Left ventricle myocardium superior (tissue), 1 donor: ENCODE measurements around the gene BPIFB1. TPM values are rescaled to one million over a fixed set of nuclear protein-coding genes. Genes with fewer than 3 reads are reported as not detected.

Experiments
- ATAC-seq: fragments of 200-7000 bp; cut with Tn5 transposase; one replicate; pipeline ENCODE4 v1.9.1; 2020; ENCODE audit warnings: mild to moderate bottlenecking, moderate library complexity
- DNase-seq: peaks from one replicate; pipeline ENCODE4 v3.0.0-alpha.2; 2020
- intact Hi-C: fragments of 100-400 bp; cut with micrococcal nuclease; formaldehyde crosslinking; loops from one replicate; pipeline ENCODE4 v1.11.0; 2022
- total RNA-seq: library from RNA; stranded (reverse); fragmentation: NEBNext Ultra II Directional; extraction: Animal tissue kit (Norgen Biotek cat#: 25700); gene quantifications from one replicate; pipeline ENCODE4 v1.2.1, GENCODE V29; 2021
- donor health status: DM: no; HTN: yes; CAD: no; lungs with severe emphysema.

The BPIFB1 gene
- total RNA-seq, 1 donor from 2014 or later = not detected

GRCh38 chr20:33290852-33291251 is 7.8 kb downstream of the BPIFB1 start:
- intact Hi-C loops = loop anchor here (10.0 kb wide), 1 partner anchor 386 kb away; no protein-coding TSS in a partner anchor
- no peak for ATAC-seq

GRCh38 chr20:33291416-33291815 is 8.4 kb downstream of the BPIFB1 start:
- DNase-seq (no peak), ATAC-seq (no peak)
- intact Hi-C loops = loop anchor here (10.0 kb wide), 1 partner anchor 387 kb away; no protein-coding TSS in a partner anchor

More at GRCh38 chr20:33290852-33291251, 7.8 kb downstream of the BPIFB1 start:
- no peak for DNase-seq

DNA sequence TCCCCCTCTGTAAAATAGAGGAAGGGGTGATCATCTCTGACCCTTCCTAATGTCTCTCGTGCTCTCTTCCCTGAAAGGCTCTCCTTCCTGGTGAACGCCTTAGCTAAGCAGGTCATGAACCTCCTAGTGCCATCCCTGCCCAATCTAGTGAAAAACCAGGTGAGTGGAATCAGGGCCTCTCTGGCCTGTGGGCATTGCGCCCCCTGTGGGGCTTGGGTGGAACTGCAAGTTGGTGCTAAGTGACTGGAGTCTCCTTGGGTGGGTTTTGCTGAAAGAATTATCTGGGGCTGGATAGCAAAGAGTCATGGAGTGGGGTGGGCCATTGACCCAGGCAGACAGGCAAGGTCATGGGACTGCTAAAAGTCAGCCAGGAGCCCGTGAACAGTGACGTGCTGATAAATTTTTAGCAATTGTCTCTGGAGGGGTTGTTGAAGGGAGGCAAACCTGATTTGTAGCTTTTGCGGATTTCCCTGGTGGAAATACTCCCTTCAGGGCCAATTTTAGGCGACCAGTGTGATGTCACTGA is 8.9 kb downstream of the BPIFB1 start:
- DNase-seq (peak; percentile 42), ATAC-seq (no peak)
- intact Hi-C loops = loop anchor here (10.0 kb wide), 1 partner anchor 387 kb away; no protein-coding TSS in a partner anchor

- intact Hi-C loops = loop anchor here (10.0 kb wide), 1 partner anchor 391 kb away; no protein-coding TSS in a partner anchor
- DNase-seq (no peak), ATAC-seq (no peak)
Measured at GRCh38 chr20:33296206-33296605, 13.2 kb downstream of the BPIFB1 start.

GRCh38 chr20:33298391-33298790 is 15.4 kb downstream of the BPIFB1 start:
- no peak for ATAC-seq
- DNase-seq = no peak
- intact Hi-C loops = loop anchor here (10.0 kb wide), 1 partner anchor 394 kb away; no protein-coding TSS in a partner anchor

DNA sequence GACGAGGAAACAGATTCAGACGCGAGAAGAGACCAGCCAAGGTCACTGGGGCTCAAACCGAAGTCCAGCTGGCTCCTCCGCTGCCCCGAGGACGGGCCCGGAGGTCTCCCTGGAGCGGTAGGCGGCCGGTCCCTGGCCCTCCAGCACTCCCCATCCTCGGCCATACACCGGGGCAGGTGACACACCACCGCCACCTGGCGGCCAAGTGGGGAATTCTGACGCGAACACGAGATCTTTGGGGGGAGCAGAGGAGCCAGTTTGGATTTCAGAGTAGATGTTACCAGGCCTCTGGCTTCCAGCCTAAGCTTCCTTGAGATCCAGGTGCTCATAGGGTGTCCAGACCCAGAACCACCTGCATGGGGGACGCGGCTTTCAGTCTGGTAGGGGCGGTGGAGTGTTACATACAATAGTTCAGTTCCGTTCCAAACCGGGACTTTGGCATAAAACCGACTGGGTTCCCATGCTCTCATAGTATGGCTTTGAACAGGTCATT is 16.1 kb downstream of the BPIFB1 start:
- intact Hi-C loops = loop anchor here (10.0 kb wide), 1 partner anchor 394 kb away; no protein-coding TSS in a partner anchor
- peak; percentile 75 for ATAC-seq

GRCh38 chr20:33301192-33301930 is 18.3 kb downstream of the BPIFB1 start:
- intact Hi-C loops = no loop called here
- ATAC-seq = no peak
- no peak for DNase-seq

More for the DNA sequence above, 16.1 kb downstream of the BPIFB1 start:
- peak; percentile 75 for DNase-seq

- intact Hi-C loops = no loop called here
- no peak for ATAC-seq
- DNase-seq = no peak
Measured at GRCh38 chr20:33303595-33303994, 20.6 kb downstream of the BPIFB1 start.

GRCh38 chr20:33304046-33304445 is 21.0 kb downstream of the BPIFB1 start:
- ATAC-seq (no peak), DNase-seq (no peak)
- intact Hi-C loops = no loop called here

GRCh38 chr20:33305589-33306057 is 22.6 kb downstream of the BPIFB1 start:
- intact Hi-C loops = no loop called here
- no peak for DNase-seq
- no peak for ATAC-seq

- DNase-seq (no peak), ATAC-seq (no peak)
- intact Hi-C loops = no loop called here
Measured at GRCh38 chr20:33306228-33306627, 23.2 kb downstream of the BPIFB1 start.

- intact Hi-C loops = no loop called here
- ATAC-seq = no peak
- DNase-seq = no peak
Measured at GRCh38 chr20:33306807-33307206, 23.8 kb downstream of the BPIFB1 start.

DNA sequence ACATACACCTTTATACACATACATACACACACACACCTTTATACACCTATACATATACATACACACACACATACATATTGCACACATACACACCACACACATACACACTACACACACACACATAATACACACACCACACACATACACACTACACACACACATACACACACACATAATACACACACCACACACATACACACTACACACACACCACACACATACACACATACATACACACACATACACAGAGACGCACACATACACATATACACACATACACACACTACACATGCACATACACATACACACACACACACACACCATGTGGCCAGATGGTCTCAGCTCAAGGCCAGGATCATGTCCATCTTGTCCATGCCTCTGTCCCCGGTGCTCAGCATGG is 25.7 kb downstream of the BPIFB1 start:
- DNase-seq (no peak), ATAC-seq (no peak)
- intact Hi-C loops = no loop called here

- intact Hi-C loops = no loop called here
- no peak for ATAC-seq
- no peak for DNase-seq
Measured at GRCh38 chr20:33309631-33310030, 26.6 kb downstream of the BPIFB1 start.

- no peak for DNase-seq
- ATAC-seq = no peak
- intact Hi-C loops = no loop called here
Measured at GRCh38 chr20:33310327-33310899, 27.4 kb downstream of the BPIFB1 start.

GRCh38 chr20:33311011-33311410 is 28.0 kb downstream of the BPIFB1 start:
- intact Hi-C loops = no loop called here
- DNase-seq (no peak), ATAC-seq (no peak)

DNA sequence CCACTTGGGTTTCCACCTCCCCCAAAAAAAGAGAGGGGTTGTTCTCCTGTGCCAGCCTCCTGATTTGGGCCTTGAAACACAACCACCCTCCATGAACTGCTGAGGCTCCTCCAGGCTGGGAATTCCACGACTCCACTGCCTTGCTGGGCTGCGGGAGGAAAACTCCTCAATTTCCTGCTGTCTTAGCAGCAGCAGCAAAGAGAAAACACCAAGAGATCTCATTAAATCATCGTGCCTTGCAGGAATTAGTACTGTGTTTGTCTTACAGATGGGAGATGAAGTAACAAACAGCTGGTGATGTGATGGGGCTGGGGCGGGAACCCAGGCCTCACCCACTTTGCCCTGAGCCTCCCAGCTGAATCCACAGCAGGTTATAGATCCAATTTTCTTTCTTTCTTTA is 29.0 kb downstream of the BPIFB1 start:
- DNase-seq (no peak), ATAC-seq (no peak)
- intact Hi-C loops = no loop called here

DNA sequence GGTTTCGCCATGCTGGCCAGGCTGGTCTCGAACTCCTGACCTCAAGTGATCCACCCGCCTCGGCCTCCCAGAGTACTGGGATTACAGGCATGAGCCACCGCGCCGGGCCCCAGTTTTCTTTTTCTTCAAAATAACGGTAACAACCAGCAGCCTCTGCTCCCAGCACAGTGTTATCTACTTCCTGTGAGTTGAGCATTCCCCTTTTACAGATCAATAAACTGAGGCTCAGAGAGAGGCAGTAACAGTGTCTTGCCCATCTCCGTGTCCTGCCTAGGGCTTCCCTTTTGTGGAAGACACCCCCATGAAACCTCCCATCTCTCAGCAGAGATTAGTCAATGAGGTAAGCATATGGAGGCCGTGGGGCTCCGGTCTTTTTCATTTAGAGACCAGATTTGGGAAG is 29.6 kb downstream of the BPIFB1 start:
- intact Hi-C loops = no loop called here
- no peak for ATAC-seq
- no peak for DNase-seq

GRCh38 chr20:33313686-33314314 is 30.8 kb downstream of the BPIFB1 start:
- intact Hi-C loops = no loop called here
- ATAC-seq (no peak), DNase-seq (no peak)

DNA sequence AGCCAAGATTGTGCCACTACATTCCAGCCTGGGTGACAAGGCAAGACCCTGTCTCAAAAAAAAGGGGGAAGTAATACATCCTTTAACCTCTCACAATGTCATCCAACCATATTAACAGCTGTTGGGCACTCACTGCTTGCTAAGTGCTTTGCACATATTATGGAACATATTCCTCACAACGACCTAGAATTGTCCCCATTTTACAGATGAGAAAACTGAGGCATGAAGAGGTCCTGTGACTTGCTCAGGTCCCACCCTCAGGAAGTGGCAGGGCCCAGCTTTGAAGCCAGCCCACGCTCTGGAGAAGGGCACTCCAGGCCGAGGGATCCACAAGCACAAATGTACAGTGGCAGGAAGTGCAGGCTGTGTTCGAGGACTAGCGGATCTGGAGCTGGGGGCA is 33.3 kb downstream of the BPIFB1 start:
- no peak for ATAC-seq

More for the DNA sequence above, 33.3 kb downstream of the BPIFB1 start:
- intact Hi-C loops = no loop called here
- DNase-seq = no peak
